GM10847 (cell line): Measurements from ENCODE around the gene PIP4K2B.

Experiments
- POLR2A ChIP-seq: IDR thresholded peaks from 2 replicates; pipeline ENCODE4 v1.6.1; 2011; ENCODE audit not compliant: insufficient read length; ENCODE audit errors: extremely low read depth

The PIP4K2B gene

DNA sequence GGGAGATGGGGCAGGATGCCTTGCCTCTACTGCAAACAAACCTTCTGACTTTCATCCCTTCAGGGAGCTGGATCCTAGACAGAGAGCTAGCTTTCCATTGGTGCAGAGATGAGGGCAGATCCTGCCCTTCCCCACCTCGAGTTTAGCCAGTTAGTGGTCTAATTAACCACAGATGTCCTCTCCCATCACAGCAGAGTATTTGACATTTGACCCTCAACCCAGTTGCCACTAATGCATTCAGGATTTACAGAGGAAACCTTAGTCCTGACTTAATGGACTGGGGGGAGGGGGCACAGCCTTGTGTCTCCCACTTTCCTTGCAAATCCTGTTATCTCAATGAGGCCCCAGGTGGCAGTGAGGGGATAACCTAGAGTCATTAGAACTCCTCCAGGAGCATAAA lies 10.2 kb downstream of the PIP4K2B start:
- TF ChIP-seq POLR2A: no peak

DNA sequence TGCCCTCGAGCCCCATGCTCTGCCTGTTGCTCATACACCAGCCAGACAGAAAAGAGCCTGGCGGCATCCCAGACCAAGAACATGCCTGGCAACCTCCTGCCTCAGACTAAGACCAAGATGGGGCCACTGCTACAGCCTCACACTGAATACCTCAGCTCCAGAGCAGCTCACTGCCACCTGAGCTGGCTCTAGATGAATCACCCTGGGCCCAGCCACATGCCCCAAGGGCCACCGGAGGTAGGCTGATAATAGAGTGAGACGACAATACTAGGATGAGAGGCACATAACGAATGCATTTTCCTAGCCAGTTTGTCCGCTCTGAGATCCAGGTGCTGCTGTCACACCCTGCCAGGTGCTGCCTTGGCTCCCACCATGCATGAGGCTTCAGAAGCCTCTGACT lies 13.0 kb downstream of the PIP4K2B start:
- TF ChIP-seq POLR2A: no peak

DNA sequence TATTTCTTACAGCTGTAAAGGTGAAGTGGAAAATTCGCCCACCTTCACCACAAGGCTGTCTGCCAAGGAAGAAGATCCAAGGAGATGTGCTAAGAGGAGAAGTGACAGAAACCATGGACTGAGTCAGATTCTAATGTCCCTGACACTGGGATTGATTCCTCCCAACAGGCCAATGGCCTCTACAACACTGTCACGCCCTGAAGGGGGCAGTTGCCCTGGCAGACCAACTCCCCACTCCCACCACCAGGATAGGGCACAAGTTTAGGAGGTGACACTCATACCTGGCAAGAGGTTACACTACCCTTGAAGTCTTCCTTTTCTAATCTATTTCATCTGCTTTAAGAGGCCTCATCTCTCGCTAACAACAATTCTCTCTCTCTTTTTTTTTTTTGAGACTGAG lies 16.1 kb downstream of the PIP4K2B start:
- no peak for TF ChIP-seq POLR2A

DNA sequence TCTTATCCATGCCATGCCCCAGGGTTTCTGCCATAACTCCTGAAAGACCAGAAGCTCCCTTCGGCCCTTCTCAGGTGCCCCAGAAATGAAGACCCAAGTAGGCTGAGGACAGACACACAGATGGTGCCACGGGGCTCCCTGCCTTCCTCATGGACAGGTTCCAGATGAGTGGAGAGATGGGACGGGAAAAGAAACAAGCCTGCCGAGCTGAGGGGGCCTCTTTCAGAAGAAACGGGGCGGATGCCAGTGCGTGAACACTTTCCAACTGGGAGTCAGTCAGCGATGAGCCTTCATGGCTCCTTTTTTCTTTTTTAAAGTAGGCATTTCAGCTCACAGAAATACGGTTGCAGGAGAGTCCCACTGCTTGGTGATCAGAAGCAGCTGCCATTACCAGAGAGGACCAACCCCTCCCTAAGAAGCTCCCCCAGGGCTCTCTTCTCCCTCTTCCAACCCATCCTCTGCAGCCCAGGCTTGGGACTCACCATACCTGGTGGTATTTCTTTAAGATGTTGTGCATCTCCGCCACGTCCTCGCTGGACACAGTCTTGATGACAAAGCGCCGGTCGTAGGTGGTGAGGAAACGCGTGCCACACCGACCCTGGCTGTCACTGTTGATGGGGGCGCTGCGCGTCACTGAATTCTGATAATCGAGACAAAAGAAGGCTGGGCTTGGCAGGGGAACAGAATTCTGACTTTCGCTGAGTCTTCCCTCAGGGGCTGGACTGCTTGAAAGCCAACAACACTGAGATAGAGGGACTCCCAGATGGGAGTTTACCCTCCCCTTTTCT lies 19.2 kb downstream of the PIP4K2B start:
- no peak for TF ChIP-seq POLR2A

DNA sequence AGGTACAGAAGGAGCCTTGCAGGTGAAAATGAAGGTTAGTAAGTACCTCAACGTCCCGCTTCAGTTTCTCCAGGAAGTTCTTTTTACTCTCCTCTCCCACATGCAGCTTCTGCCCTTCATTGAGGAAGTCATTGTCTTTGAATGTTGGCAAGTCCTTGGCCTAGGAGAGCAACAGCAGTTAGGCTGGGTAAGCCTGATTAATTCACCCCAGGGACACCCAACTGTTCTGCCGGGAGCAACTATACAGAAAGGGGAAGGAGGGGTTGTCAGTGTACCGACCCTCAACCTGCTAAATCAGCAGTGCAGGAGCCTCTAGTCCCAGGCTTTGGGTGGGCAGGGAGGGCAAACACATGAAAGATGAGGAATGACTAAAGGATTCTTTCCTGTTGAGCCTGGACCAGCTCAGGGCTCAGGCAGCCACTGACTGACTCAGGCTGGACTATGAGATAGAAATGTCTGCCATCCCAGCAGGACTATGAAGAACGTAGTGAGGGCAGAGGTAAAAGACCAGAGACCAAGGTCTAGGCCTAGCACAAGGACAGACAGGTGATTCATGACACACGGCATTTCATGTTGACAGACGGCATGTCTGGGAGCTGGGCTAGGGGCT lies 21.6 kb downstream of the PIP4K2B start:
- no peak for TF ChIP-seq POLR2A

DNA sequence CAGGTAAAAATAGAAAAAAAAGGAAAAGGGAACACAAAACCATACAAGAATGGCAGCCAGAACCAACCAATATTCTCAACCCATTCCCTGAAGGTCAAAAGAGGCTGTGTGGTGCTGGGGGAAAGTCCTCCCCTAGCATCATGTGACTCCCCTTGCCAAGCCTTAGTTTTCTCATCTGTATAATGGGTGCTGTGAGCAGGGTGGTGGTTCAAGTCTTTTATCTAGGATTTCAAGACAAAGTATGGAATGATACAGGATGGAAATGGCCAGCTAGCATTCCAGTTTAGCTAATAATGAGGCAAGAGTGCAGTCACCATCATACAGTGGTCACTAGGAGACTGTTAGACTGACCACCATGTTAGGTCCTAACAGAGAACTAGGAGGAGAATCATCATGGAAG lies 26.1 kb downstream of the PIP4K2B start:
- no peak for TF ChIP-seq POLR2A

DNA sequence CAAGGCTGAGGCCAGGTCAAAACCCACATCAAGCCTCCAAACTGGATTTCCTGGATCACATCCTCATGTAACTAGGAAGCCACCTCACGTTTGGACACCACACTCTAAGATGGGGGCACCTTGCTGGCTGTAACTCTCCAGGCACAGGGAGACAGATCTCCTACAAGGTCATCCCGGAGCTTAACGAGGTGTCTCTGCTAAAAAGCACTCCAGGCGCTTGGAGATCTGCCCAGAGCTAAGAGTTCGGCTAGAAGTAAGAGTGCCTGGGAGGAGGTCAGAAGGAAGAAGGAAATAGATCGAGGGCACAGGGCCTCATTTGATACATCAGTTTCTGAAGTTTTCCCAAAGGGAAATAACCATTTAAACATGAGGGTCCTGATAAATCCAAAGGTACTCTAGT lies 30.9 kb downstream of the PIP4K2B start:
- TF ChIP-seq POLR2A: no peak

DNA sequence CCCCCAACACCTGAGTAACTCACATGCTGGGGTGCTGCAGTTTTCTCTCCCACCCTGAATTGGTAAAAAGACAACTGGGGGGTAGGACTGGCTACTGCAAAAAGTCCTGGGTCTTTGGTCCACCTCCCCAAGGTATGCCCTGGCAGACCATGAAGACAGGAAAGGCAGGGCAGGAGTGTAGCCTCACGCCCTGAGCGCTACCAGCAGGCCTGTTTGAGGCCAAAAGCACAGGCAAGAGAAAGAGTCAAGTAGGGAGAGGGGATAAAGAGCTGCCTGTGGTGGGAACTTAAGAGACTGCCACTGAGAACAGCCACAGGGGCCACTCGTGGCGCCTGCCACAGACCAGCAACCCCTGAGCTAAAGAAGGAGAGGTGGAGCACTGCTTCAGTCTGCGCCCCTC lies 33.0 kb downstream of the PIP4K2B start:
- no peak for TF ChIP-seq POLR2A

DNA sequence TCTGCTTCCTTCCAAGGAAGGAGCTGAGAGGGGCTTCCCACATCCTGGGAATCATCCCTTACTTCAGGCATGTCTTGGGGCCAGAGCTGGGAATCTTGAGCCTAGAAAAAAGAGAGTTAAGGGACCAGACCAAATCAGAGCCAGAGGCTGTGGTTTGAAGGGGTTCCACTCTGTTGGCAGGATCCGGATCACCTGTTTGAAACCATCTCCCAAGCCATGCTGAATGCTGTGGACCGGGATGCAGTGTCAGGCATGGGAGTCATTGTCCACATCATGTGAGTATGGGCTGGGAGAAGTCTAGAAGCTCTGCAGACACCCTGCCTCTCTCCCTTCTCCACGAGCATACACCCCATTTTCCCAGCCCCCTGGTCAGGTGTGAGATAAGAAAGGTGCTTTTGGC lies 37.1 kb downstream of the PIP4K2B start:
- TF ChIP-seq POLR2A: no peak

DNA sequence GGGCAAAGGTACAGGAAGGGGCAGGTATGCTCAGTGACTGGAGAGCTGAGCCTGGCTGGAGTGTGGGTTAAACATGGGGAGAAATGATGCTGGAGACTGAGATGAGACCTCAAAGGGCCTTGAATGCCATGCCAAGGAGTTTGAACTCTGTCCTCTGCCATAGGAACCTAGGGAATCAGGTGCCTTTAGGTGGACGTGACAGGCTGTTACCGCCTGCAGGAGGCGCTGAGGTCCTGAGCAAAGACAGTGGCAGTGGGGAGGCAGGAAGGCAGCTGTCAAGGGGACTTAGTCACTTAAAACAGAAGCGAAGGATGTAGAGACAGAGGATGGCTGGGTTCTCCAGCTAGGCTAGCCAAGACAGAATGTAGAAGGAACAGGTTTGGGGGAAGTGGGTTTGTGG lies 37.7 kb downstream of the PIP4K2B start:
- no peak for TF ChIP-seq POLR2A

DNA sequence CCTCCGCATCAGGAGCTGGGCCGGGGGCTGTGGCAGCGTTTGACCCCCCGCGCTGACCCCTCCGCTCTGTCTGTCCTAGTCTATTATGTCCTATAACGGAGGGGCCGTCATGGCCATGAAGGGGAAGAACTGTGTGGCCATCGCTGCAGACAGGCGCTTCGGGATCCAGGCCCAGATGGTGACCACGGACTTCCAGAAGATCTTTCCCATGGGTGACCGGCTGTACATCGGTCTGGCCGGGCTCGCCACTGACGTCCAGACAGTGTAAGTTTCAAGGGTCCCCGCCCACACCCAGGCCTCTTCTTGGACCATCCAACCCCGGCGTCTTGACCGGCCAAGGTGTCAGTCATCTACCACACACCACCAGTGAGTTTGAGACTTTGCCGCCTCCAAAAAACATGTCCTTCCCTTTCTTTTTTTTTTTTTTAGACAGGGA lies 46.3 kb downstream of the PIP4K2B start:
- no peak for TF ChIP-seq POLR2A

DNA sequence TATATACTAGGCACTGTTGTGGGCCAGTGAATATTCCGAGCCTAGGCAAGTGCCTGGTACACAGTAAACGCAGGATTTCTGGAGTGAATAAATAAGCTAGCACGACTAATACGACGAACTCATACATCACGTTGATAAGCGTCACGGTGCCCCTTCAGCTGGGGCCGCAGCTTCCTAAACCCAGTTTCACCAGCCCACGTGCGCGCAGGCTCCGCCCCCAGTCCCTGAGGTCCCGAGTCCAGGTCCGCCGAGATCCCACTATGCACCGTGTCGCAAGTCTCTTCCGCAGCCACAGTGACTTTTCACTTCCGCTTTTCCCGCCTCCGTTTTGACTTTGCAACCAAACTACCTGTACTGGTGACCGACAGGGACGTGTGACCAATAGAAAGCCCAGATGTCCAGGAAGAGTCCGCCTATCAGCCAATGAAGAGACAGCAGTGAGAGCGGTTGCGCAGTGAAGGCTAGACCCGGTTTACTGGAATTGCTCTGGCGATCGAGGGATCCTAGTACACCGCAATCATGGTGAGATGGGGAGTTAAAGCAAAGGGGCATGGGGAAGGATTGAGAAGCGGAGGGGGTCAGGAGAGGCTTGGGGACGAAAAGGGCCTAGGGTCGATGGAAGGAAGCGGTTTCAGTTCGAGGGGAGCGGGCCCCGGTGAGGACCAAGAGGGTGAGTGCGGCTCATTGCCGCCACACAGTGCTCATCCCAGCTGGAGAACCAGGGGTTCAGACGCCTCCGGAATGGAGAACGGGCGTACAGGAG lies 46.9 kb downstream of the PIP4K2B start, which contains the start of gene PSMB3:
Gene PSMB3 (plus strand): TSS at position 434 of the 763 bp plus-strand sequence. CDS start 86 bp downstream, at position 520.
- TF ChIP-seq POLR2A: peak; percentile 49

DNA sequence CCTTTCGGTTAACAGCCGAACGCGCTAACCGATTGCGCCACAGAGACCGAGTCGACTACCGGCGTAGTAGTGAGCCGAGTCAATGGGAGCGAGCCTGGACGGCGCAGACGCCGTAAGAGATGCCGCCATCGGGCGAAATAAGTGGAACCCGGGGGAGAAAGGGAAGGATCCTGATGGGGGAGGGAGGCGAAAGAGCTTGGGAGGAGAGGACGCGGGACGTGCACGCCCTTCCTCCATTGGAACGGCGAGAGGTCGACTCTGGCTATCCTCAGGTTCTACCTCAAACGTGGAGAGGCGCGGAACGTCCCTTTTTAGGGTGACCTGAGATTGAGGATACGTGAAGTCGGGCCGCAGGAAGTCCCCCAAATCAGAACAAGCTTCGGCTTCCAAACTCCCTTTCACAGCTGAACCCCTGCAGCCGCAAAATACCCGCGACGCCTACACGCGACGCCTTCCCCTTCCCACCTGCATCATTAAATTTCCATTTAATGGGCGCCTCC lies 47.5 kb downstream of the PIP4K2B start:
- TF ChIP-seq POLR2A: no peak

DNA sequence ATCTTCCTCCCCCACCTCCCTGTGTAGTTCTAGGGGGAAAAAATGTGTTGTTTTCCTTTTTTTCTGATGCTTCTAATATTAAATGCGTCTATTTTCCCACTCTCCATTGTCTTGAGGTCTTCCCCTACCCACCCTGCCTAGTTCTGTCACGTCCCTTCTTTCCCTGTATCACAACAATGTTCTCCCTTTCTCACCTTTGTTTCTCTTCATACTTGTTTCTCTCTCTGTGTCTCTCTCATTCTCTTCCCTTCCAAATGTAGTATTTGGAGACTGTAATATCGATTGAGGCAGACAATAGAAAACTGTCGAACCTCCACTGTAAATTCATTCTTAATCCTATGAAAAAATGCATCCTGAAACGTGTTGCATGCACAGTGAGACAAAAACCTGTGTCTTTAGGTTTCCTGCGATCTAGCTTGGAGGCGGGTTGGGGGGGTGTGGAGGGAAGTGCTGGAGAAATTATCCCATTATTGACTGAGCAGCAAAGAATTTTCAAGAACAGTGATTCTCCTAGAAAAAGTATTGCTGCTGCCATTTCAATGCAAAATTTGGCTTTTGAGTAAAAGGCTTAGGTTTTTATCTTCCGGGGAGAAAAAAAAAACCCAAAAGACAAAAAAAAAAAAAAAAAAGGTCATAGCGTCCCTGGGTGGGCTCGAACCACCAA lies 48.1 kb downstream of the PIP4K2B start:
- TF ChIP-seq POLR2A: no peak

DNA sequence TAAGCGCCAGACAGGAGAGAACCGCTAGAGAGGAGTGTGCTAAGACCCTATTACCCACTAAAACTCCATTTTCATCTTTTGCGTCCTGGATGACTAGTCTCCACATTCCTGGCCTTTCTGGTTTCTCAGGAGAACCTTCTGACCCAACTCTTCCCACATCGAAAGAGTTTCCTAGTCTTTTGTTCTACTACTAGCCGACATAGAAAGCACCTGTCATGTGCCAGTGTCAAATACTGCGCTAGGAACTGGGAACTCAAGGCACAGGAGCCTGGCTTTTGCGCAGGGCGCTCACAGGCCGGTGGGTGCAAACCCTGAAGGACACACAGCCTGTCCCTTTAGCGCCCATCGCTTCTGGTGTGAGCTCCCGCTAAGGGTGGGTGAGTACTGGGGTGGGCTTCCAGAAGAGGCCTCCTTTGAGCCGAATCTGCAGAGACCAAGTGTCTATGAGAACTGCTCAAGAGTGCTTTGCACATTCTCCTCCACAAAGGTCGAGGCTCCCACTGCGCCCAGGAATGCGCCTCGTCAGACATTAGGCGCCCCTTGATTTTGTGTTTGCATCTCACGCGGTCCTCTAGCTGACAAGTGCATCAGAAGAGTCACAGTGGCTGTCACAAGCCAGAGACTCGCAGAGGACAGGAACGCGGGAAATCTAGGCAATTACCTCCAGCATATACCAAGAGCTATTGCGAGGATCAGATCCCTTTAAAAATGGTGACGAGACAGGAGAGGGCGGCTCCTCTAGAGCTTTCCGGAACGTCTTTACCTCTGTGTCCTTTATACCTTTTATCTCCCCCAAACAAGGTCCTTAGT lies 48.8 kb downstream of the PIP4K2B start:
- no peak for TF ChIP-seq POLR2A

DNA sequence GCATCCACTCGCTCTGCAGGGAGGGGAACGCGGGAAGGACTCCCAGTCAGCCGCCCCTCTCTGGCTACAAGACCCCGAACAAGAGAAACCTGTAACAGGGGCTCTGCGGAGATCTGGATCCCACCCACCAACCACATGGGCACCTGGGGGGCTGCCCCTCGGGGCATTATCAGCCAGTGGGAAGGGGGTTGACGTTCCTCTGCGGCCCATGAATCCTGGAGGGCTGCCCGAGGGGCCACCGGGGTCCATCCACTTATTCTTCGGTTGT lies 49.4 kb downstream of the PIP4K2B start:
- no peak for TF ChIP-seq POLR2A
